ENCODE measurements around the gene CEACAM18.

- TF ChIP-seq FOXM1 (IDR thresholded peaks at IDR 0.05; ENCODE audit: borderline replicate concordance, low read depth) (no peak), MAX (IDR thresholded peaks at IDR 0.05) (no peak), YY1 (IDR thresholded peaks at IDR 0.05; ENCODE audit: low read depth) (no peak), TAF1 (IDR thresholded peaks at IDR 0.05; ENCODE audit: low read depth) (no peak), EP300 (IDR thresholded peaks at IDR 0.05; ENCODE audit: borderline replicate concordance) (no peak), NFIC (IDR thresholded peaks at IDR 0.05) (no peak), TCF12 (IDR thresholded peaks at IDR 0.05; ENCODE audit: low read depth) (no peak), CEBPB (IDR thresholded peaks at IDR 0.05) (no peak), CREB1 (IDR thresholded peaks at IDR 0.05; ENCODE audit: low read depth) (no peak), RAD21 (IDR thresholded peaks at IDR 0.05; ENCODE audit: low read depth) (no peak), REST (IDR thresholded peaks at IDR 0.05; ENCODE audit: low read depth) (no peak), EGR1 (IDR thresholded peaks at IDR 0.05) (no peak), TEAD4 (IDR thresholded peaks at IDR 0.05) (no peak), ZBTB7A (IDR thresholded peaks at IDR 0.05; ENCODE audit: low read depth) (no peak)
These were observed 30.3 kb upstream of the CEACAM18 start for GRCh38 chr19:51448011-51448410.

Measured in Ishikawa (cell line).